ENCODE measurements around the gene SLC25A11.

DNA sequence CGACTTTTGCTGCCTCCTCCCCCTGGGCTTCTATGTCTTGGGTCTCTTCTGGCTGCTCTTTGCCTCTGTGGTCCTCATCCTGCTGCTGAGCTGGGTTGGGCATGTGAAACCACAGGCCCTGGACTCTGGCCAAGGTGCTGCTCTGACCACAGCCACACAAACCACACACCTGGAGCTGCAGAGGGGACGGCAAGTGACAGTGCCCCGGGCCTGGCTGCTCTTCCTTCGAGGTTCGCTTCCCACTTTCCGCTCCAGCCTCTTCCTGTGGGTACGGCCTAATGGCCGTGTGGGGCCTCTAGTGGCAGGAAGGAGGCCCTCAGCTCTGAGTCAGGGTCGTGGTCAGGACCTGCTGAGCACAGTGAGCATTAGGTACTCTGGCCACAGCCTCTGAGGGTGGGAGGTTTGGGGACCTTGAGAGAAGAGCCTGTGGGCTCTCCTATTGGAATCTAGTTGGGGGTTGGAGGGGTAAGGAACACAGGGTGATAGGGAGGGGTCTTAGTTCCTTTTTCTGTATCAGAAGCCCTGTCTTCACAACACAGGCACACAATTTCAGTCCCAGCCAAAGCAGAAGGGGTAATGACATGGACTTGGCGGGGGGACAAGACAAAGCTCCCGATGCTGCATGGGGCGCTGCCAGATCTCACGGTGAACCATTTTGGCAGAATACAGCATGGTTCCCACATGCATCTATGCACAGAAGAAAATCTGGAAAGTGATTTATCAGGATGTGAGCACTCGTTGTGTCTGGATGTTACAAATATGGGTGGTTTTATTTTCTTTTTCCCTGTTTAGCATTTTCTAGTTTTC is 5.5 kb downstream of the SLC25A11 start:
- TF ChIP-seq, protein P1, sequence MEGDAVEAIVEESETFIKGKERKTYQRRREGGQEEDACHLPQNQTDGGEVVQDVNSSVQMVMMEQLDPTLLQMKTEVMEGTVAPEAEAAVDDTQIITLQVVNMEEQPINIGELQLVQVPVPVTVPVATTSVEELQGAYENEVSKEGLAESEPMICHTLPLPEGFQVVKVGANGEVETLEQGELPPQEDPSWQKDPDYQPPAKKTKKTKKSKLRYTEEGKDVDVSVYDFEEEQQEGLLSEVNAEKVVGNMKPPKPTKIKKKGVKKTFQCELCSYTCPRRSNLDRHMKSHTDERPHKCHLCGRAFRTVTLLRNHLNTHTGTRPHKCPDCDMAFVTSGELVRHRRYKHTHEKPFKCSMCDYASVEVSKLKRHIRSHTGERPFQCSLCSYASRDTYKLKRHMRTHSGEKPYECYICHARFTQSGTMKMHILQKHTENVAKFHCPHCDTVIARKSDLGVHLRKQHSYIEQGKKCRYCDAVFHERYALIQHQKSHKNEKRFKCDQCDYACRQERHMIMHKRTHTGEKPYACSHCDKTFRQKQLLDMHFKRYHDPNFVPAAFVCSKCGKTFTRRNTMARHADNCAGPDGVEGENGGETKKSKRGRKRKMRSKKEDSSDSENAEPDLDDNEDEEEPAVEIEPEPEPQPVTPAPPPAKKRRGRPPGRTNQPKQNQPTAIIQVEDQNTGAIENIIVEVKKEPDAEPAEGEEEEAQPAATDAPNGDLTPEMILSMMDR (IDR thresholded peaks at IDR 0.05) = no peak
- TF ChIP-seq POLR2AphosphoS5 (IDR thresholded peaks at IDR 0.05) (no peak), POLR2A (IDR thresholded peaks at IDR 0.05) (no peak)
